Measurements from ENCODE around the gene AGAP2. TPM values are rescaled to one million over a fixed set of nuclear protein-coding genes. Genes with fewer than 3 reads are reported as not detected.
"Not testable (repeated sequence)": the region's sequence is repeated elsewhere in the genome, so short reads cannot be mapped to it uniquely, and the experiment has no call there.

The AGAP2 gene
- total and polyA plus RNA-seq, 2 of the 8 experiments (the other 6 are each of a cell fraction or from before 2014, with no cell fraction given) = 1.5 TPM

DNA sequence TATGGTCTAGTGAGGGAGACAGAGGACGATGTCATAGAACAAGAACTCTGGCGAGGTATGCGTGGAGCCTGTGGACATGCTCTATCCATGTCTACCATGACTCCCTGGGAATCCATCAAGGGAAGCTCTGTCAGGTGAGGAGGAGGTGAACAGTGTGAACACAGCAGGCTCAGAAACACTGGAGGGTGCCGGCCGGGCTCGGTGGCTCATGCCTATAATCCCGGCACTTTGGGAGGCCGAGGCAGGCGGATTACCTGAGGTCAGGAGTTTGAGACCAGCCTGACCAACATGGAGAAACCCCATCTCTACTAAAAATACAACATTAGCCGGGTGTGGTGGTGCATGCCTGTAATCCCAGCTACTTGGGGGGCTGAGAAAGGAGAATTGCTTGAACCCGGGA lies 36.1 kb upstream of the AGAP2 start:
- CTCF ChIA-PET (ENCODE audit: partially characterized antibody) = interaction anchor here (0.6 to 4.5 kb wide), 7 partner anchors 8 to 70 kb away, joined by 3 to 28 read pairs (median 4); no protein-coding TSS in a partner anchor
- H2BK15ac ChIP-seq (ENCODE audit: low read length); H2BK120ac ChIP-seq (replicated peaks; ENCODE audit: low read depth, low read length); H3K4me2 ChIP-seq (ENCODE audit: insufficient read depth in 1 of 2, low read depth in 2 of 2, low read length in 2 of 2); FAIRE-seq; H4K91ac ChIP-seq (replicated peaks; ENCODE audit: insufficient read length, low read length); H3K27ac ChIP-seq (ENCODE audit: low read depth, low read length); H2BK20ac ChIP-seq (ENCODE audit: low read length); H3K9me3 ChIP-seq (ENCODE audit: insufficient read depth in 2 of 2, low read depth in 1 of 2, low read length in 1 of 2); DNase-seq (ENCODE audit: low read depth in 1 of 2, low spot score in 2 of 2); H2BK12ac ChIP-seq (ENCODE audit: low read depth, low read length); H2BK5ac ChIP-seq (ENCODE audit: low read depth, low read length); H3K23ac ChIP-seq (ENCODE audit: insufficient read length); H3K4me1 ChIP-seq (replicated peaks in 1 of 4; ENCODE audit: control insufficient read depth in 3 of 4, insufficient read depth in 4 of 4, low read length in 3 of 4); H3K14ac ChIP-seq (ENCODE audit: insufficient read length); H3K18ac ChIP-seq (ENCODE audit: extremely low read depth, low read length); H3K56ac ChIP-seq (replicated peaks; ENCODE audit: insufficient read length, low read depth, low read length); H2AFZ ChIP-seq (ENCODE audit: low read length); H4K20me1 ChIP-seq (replicated peaks in 1 of 2; ENCODE audit: control insufficient read depth in 1 of 2, insufficient read depth in 2 of 2, low read length in 2 of 2); H3K4me3 ChIP-seq (ENCODE audit: extremely low read depth in 1 of 4, insufficient read depth in 2 of 4, low read depth in 3 of 4, low read length in 4 of 4); H3K36me3 ChIP-seq (ENCODE audit: control insufficient read depth in 2 of 4, insufficient read depth in 4 of 4, low read length in 3 of 4); H4K8ac ChIP-seq (ENCODE audit: extremely low read depth, insufficient read depth, low read length); H3K79me2 ChIP-seq (ENCODE audit: control insufficient read depth in 1 of 2, insufficient read depth in 2 of 2, low read length in 2 of 2); H3K27me3 ChIP-seq (replicated peaks in 1 of 4; ENCODE audit: control insufficient read depth in 3 of 4, extremely low read depth in 1 of 4, insufficient read depth in 3 of 4, low read length in 3 of 4); H3K9ac ChIP-seq (replicated peaks in 1 of 4; ENCODE audit: extremely low read depth in 1 of 4, low read depth in 3 of 4, low read length in 3 of 4); H2AK5ac ChIP-seq (ENCODE audit: low read depth, low read length); H3K79me1 ChIP-seq (ENCODE audit: low read depth, low read length); H4K5ac ChIP-seq (ENCODE audit: insufficient read length, low read depth, low read length); H3K4ac ChIP-seq (replicated peaks; ENCODE audit: insufficient read length, low read depth, low read length): not testable (repeated sequence)
- 91% methylated on average over 11 of the region's 11 CpGs; no CpG with 5 or more reads in 1 of the 2 experiments for WGBS, 2 experiments (ENCODE audit: extremely low coverage in 1 of 2, insufficient coverage in 1 of 2, insufficient read length in 1 of 2, insufficient replicate concordance in 2 of 2, low coverage in 1 of 2, low lambda C conversion rate in 2 of 2, missing lambda C conversion rate in 1 of 2)
- POLR2A ChIA-PET (ENCODE audit: partially characterized antibody) = interaction anchor here (0.9 to 1.8 kb wide), 2 partner anchors 18 to 25 kb away, joined by 4 read pairs; no protein-coding TSS in a partner anchor
- peaks cover 12% of the 10 kb centered on the region; the same call in 1 of the 2 replicates for H3K23me2 ChIP-seq (ENCODE audit: low read depth, low read length)
